Endodermal cell (in vitro differentiated cells): ENCODE results near the gene ZBTB49. TPM values are rescaled to one million over a fixed set of nuclear protein-coding genes. Genes with fewer than 3 reads are reported as not detected.

Source experiments
- DNase-seq: peaks from one replicate; pipeline ENCODE4 v3.0.0-alpha.2; 2017
- H3K27ac ChIP-seq: 2 replicates; pipeline ENCODE4 v1.5.1; 2013; ENCODE audit warnings: mild to moderate bottlenecking, low read depth, low read length, moderate library complexity
- H3K27me3 ChIP-seq: 2 replicates; pipeline ENCODE4 v1.6.1; 2013; ENCODE audit warnings: mild to moderate bottlenecking, low read length, moderate library complexity; ENCODE audit not compliant: insufficient read depth, control insufficient read depth, poor library complexity, severe bottlenecking
- H3K36me3 ChIP-seq: 2 replicates; pipeline ENCODE4 v1.7.0; 2013; ENCODE audit warnings: mild to moderate bottlenecking, low read length, moderate library complexity; ENCODE audit not compliant: control insufficient read depth, insufficient read depth
- H3K4me1 ChIP-seq: one replicate; pipeline ENCODE4 v1.7.0; 2013; ENCODE audit warnings: low read length; ENCODE audit not compliant: control insufficient read depth, insufficient read depth
- H3K4me3 ChIP-seq: 2 replicates; pipeline ENCODE4 v1.5.1; 2013; ENCODE audit warnings: mild to moderate bottlenecking, low read length, moderate library complexity
- H3K9ac ChIP-seq: 2 replicates; pipeline ENCODE4 v1.6.1; 2013; ENCODE audit warnings: mild to moderate bottlenecking, low read length, moderate library complexity; ENCODE audit not compliant: poor library complexity, severe bottlenecking; ENCODE audit errors: extremely low read depth
- H3K9me3 ChIP-seq: 2 replicates; pipeline ENCODE4 v1.6.1; 2013; ENCODE audit warnings: mild to moderate bottlenecking, low read length, moderate library complexity; ENCODE audit not compliant: control insufficient read depth
- H3K27ac Mint-ChIP-seq: 2 replicates; pipeline ENCODE4 v1.8.0; 2020; ENCODE audit warnings: mixed read lengths
- H3K27me3 Mint-ChIP-seq: 2 replicates; pipeline ENCODE4 v1.8.0; 2021; ENCODE audit warnings: mild to moderate bottlenecking, mixed read lengths; ENCODE audit not compliant: insufficient read depth
- H3K36me3 Mint-ChIP-seq: 2 replicates; pipeline ENCODE4 v1.8.0; 2020; ENCODE audit warnings: low read depth, mixed read lengths
- H3K4me1 Mint-ChIP-seq: 2 replicates; pipeline ENCODE4 v1.8.0; 2020; ENCODE audit warnings: mixed read lengths
- H3K4me3 Mint-ChIP-seq: 2 replicates; pipeline ENCODE4 v1.8.0; 2020; ENCODE audit warnings: mild to moderate bottlenecking, moderate library complexity, mixed read lengths
- H3K9me3 Mint-ChIP-seq: 2 replicates; pipeline ENCODE4 v1.8.0; 2020; ENCODE audit warnings: mild to moderate bottlenecking, mixed read lengths
- WGBS, 2 experiments: methylation state at CpG; one replicate each; pipeline versions ENCODE4 v1.1.5 to v1.1.7; 2013; ENCODE audit warnings: missing lambda C conversion rate in 2 of 2, mixed read lengths in 1 of 2; ENCODE audit not compliant: insufficient coverage in 1 of 2, insufficient read length in 1 of 2; 5-methylcytosine and 5-hydroxymethylcytosine counted together
- total RNA-seq, 2 donors: library from RNA; stranded (reverse); fragmentation: NEBNext Ultra II Directional in 1 of 2; extraction: Animal tissue kit (Norgen Biotek cat#: 25700) in 1 of 2; gene quantifications; 2 replicates in 1 of 2; 3 replicates in 1 of 2; pipeline ENCODE4 v1.2.1, GENCODE V29; 2021
- TF ChIP-seq, protein P1 (sequence below): fragments of 200-600 bp; sonication (generic); conservative IDR thresholded peaks from 2 replicates; pipeline ENCODE4 v1.5.0; 2021; ENCODE audit warnings: antibody characterized with exemption, mild to moderate bottlenecking

The ZBTB49 gene
- total RNA-seq, 2 donors from 2014 or later = 5.9 to 8.0 TPM

DNA sequence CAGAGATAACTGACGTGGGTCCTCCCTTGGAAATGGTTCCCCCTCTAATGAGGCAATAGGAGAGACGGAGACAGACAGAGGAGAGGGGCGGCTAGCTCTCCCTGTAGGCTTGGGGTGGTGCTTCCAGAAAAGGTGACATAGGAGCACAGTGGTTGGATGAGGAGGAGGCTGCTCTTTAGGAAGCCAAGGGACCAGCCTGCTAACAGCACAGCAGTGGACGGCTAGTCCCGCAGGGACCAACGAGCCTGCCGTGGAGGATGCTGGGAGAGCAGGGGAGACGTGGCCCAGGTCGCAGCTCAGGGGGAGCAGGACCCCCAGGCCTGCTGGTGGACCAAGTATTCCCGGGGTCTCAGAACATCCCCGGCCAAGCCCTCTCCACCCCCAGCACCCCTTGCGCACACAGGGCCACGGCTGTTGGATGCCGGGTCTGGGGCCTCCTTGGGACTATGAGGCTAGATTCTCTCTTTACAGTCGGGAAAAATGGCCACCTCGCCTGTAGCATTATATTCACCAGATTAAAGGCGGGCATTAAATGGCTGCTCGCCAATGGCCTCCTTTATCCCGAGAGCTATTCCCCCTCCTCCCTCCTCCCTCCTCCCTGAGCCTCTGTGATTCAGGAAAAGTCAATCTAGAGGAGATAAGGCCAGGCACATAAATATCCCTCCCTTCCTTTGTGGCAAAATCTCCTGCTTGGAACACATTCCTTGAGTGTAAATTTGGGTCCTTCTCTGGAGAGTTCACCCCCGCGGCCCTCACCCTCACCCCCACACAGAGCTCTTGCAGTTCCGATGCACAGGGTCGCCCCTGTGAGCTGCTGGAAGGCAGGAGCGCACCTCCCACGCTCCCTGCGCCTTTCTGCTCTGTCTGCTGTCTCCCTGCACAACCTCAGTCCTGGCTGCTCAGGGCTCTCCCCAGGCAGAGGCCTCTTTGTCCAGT lies 66.3 kb downstream of the ZBTB49 start:
- no peaks in the 10 kb centered on the region for H3K27me3 ChIP-seq
- no peak overlapping the region for H3K4me3 ChIP-seq
- Mint-ChIP-seq H3K4me1 (peaks cover 18% of the 10 kb centered on the region), H3K27me3 (peaks cover 15% of the 10 kb centered on the region), H3K4me3 (no peak overlapping the region), H3K27ac (peak overlapping the region; percentile 44), H3K36me3 (no peaks in the 10 kb centered on the region), H3K9me3 (no peaks in the 10 kb centered on the region)
- peaks cover 8% of the 10 kb centered on the region for H3K4me1 ChIP-seq
- DNase-seq = no peak
- TF ChIP-seq, protein P1, sequence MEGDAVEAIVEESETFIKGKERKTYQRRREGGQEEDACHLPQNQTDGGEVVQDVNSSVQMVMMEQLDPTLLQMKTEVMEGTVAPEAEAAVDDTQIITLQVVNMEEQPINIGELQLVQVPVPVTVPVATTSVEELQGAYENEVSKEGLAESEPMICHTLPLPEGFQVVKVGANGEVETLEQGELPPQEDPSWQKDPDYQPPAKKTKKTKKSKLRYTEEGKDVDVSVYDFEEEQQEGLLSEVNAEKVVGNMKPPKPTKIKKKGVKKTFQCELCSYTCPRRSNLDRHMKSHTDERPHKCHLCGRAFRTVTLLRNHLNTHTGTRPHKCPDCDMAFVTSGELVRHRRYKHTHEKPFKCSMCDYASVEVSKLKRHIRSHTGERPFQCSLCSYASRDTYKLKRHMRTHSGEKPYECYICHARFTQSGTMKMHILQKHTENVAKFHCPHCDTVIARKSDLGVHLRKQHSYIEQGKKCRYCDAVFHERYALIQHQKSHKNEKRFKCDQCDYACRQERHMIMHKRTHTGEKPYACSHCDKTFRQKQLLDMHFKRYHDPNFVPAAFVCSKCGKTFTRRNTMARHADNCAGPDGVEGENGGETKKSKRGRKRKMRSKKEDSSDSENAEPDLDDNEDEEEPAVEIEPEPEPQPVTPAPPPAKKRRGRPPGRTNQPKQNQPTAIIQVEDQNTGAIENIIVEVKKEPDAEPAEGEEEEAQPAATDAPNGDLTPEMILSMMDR = no peak
- no peak overlapping the region for H3K9ac ChIP-seq
- WGBS, 2 experiments = 92 to 93% methylated on average over 16 to 26 of the region's 26 CpGs
- no peak overlapping the region for H3K27ac ChIP-seq
- H3K9me3 ChIP-seq = no peaks in the 10 kb centered on the region
- no peaks in the 10 kb centered on the region for H3K36me3 ChIP-seq

DNA sequence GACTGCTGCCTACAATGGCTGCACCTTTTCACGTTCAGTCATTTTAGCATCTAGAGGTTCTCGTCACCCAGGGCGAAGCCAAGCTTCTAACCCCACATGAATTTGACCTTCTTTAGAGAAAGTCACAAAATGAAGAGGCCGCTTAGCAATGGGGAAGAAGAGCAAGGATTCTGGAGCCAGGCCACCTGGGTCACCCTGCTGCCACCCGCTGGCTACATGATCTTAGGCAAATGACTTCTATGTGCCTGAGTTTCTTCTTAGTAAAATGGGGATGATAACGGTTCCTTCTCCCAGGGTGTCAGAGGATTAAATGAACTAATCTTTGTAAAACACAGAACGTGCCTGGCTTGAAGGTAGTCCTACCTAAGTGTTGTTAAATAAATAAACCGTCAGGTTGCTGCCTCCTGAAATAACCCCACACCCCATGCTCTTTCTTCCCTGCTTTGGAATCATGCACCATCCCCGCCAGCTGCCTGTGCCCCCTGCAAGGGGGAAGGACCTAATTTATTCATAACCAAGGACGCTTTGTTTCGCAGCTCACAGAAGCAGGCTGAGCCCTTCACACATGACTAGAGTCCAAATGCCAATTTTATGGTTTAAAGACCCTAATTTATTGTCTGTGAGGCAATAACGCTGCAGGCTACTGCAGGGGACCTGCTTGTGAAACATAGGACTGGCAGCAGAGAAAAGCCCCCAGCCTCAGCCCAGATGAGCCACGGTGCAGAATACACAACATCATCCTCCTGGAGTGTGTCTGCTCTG lies 68.2 kb downstream of the ZBTB49 start:
- H3K27me3 ChIP-seq = no peaks in the 10 kb centered on the region
- peaks cover 17% of the 10 kb centered on the region for H3K27me3 Mint-ChIP-seq
- peak overlapping the region; percentile 25 for H3K27ac ChIP-seq
- H3K4me1 ChIP-seq = peaks cover 8% of the 10 kb centered on the region
- TF ChIP-seq, protein P1 = peak; percentile 18
- no peaks in the 10 kb centered on the region for H3K9me3 Mint-ChIP-seq
- H3K4me1 Mint-ChIP-seq = peaks cover 18% of the 10 kb centered on the region
- no peaks in the 10 kb centered on the region for H3K36me3 Mint-ChIP-seq
- peak; percentile 63 for DNase-seq
- H3K4me3 Mint-ChIP-seq = no peak overlapping the region
- no peak overlapping the region for H3K4me3 ChIP-seq
- H3K9me3 ChIP-seq = no peaks in the 10 kb centered on the region
- no peak overlapping the region for H3K27ac Mint-ChIP-seq
- H3K36me3 ChIP-seq = no peaks in the 10 kb centered on the region
- 66 to 88% methylated on average over 9 to 13 of the region's 13 CpGs for WGBS, 2 experiments
- H3K9ac ChIP-seq = no peak overlapping the region

DNA sequence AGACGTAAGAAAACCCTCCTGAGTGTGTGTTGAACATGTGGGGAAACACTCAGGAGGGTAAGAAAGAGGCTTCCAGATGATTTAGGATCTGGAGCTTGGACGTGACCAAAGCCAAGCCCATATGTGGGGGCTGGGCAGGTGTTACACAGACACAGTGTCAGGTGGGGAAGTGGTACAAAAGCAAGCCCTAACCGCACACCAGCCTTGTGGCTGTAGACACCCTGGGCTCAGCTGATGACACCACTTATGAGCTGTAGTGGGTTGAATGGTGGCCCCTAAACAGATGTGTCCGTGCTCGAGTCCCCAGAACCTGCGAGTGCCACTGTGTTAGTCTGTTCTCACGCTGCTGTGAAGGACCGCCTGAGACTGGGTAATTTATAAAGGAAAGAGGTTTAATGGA lies 71.8 kb downstream of the ZBTB49 start:
- Histone ChIP-seq H3K9me3 (peaks cover 10% of the 10 kb centered on the region), H3K4me3 (no peak overlapping the region), H3K27me3 (no peaks in the 10 kb centered on the region), H3K36me3 (no peaks in the 10 kb centered on the region), H3K9ac (no peak overlapping the region), H3K27ac (no peak overlapping the region), H3K4me1 (peaks cover 5% of the 10 kb centered on the region)
- TF ChIP-seq, protein P1 = no peak
- Mint-ChIP-seq H3K27ac (no peak overlapping the region), H3K4me1 (peaks cover 17% of the 10 kb centered on the region), H3K9me3 (peaks cover 8% of the 10 kb centered on the region), H3K36me3 (no peaks in the 10 kb centered on the region), H3K4me3 (no peak overlapping the region), H3K27me3 (peaks cover 11% of the 10 kb centered on the region)
- no peak for DNase-seq
- WGBS, 2 experiments = 94 to 97% methylated on average over 7 to 8 of the region's 8 CpGs
